MM.1S (cell line): ENCODE results near the gene NTM.

ENCODE experiments used
- DNase-seq: peaks from one replicate; pipeline ENCODE4 v3.0.0-alpha.2; 2015
- H2AFZ ChIP-seq: fragments of 300-600 bp; sonication (generic); 2 replicates; pipeline ENCODE4 v1.6.0; 2016; ENCODE audit warnings: antibody characterized with exemption, low read length
- H3F3A ChIP-seq: fragments of 300-600 bp; sonication (generic); 2 replicates; pipeline ENCODE4 v1.6.1; 2016; ENCODE audit warnings: mild to moderate bottlenecking, antibody characterized with exemption, low read length, moderate library complexity, mixed read lengths; ENCODE audit not compliant: insufficient read depth
- H3K27ac ChIP-seq: fragments of 300-600 bp; sonication (generic); 2 replicates; pipeline ENCODE4 v1.5.1; 2016; ENCODE audit warnings: mild to moderate bottlenecking, low read length
- H3K27me3 ChIP-seq: fragments of 300-600 bp; sonication (generic); replicated peaks from 2 replicates; pipeline ENCODE4 v1.6.0; 2016; ENCODE audit warnings: low read length; ENCODE audit not compliant: insufficient read depth
- H3K36me3 ChIP-seq: fragments of 300-600 bp; sonication (generic); replicated peaks from 2 replicates; pipeline ENCODE4 v1.6.1; 2016; ENCODE audit warnings: mild to moderate bottlenecking, low read length, mixed read lengths; ENCODE audit not compliant: insufficient read depth
- H3K4me1 ChIP-seq: fragments of 300-600 bp; sonication (generic); 2 replicates; pipeline ENCODE4 v1.6.1; 2016; ENCODE audit warnings: low read length, mixed read lengths
- H3K4me2 ChIP-seq: fragments of 300-600 bp; sonication (generic); 2 replicates; pipeline ENCODE4 v1.6.0; 2016; ENCODE audit warnings: low read depth, low read length
- H3K4me3 ChIP-seq: fragments of 300-600 bp; sonication (generic); 2 replicates; pipeline ENCODE4 v1.5.1; 2016; ENCODE audit warnings: low read length, mixed read lengths
- H3K79me2 ChIP-seq: fragments of 300-600 bp; sonication (generic); 2 replicates; pipeline ENCODE4 v1.6.1; 2016; ENCODE audit warnings: mixed run types, low read length, mixed read lengths
- H3K9ac ChIP-seq: fragments of 300-600 bp; sonication (generic); 2 replicates; pipeline ENCODE4 v1.6.1; 2016; ENCODE audit warnings: low read length, mixed read lengths
- H3K9me2 ChIP-seq: fragments of 300-600 bp; sonication (generic); replicated peaks from 2 replicates; pipeline ENCODE4 v1.6.1; 2016; ENCODE audit warnings: mild to moderate bottlenecking, low read length, mixed read lengths; ENCODE audit not compliant: insufficient read depth
- H3K9me3 ChIP-seq: fragments of 300-600 bp; sonication (generic); replicated peaks from 2 replicates; pipeline ENCODE4 v1.6.1; 2016; ENCODE audit warnings: mild to moderate bottlenecking, low read length, mixed read lengths; ENCODE audit not compliant: insufficient read depth
- H4K20me1 ChIP-seq: fragments of 300-600 bp; sonication (generic); 2 replicates; pipeline ENCODE4 v1.6.1; 2016; ENCODE audit warnings: mild to moderate bottlenecking, low read length, moderate library complexity, mixed read lengths; ENCODE audit not compliant: insufficient read depth
- EZH2 ChIP-seq: fragments of 300-600 bp; sonication (generic); optimal IDR thresholded peaks from 2 replicates; pipeline ENCODE3; 2017; ENCODE audit warnings: low read depth, mild to moderate bottlenecking, antibody characterized with exemption, low read length, mixed read lengths
- EZH2phosphoT487 ChIP-seq: fragments of 300-600 bp; sonication (generic); IDR thresholded peaks from 2 replicates; pipeline ENCODE4 v1.6.1; 2018; ENCODE audit warnings: antibody characterized with exemption, low read length
- TF ChIP-seq, protein P1 (sequence below): fragments of 300-600 bp; sonication (generic); IDR thresholded peaks from 2 replicates; pipeline ENCODE4 v1.5.1; 2016; ENCODE audit warnings: antibody characterized with exemption, low read length, mixed read lengths

NTM gene

DNA sequence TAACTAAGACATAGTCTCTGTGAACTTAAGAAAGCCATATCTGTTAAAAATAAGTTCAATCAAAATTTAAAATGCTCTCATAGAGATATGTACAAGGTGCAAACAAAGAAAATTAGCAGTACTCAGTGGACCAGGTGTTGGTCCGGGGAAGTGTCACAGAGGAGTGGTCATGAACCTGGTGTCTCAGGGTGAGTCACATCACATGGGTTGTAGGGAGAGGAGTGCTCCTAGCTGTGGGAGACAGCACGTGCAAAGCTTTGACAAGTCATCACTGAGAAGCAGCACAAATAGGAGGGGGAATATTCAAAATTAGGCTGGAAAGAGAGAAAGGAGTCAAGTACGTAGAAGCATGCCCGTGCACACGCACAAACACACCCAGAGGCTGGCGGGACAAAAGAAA lies 438.1 kb downstream of the NTM start:
- H3K9ac ChIP-seq = no peak overlapping the region
- no peak overlapping the region for H2AFZ ChIP-seq
- H3K79me2 ChIP-seq = no peaks in the 10 kb centered on the region
- no peaks in the 10 kb centered on the region for H4K20me1 ChIP-seq
- no peak overlapping the region for H3K27ac ChIP-seq
- H3K9me2 ChIP-seq = no peaks in the 10 kb centered on the region
- no peaks in the 10 kb centered on the region for H3K9me3 ChIP-seq
- H3K4me2 ChIP-seq = no peak overlapping the region
- H3K4me1 ChIP-seq = no peaks in the 10 kb centered on the region
- no peaks in the 10 kb centered on the region for H3K27me3 ChIP-seq
- H3F3A ChIP-seq = no peaks in the 10 kb centered on the region
- TF ChIP-seq, protein P1, sequence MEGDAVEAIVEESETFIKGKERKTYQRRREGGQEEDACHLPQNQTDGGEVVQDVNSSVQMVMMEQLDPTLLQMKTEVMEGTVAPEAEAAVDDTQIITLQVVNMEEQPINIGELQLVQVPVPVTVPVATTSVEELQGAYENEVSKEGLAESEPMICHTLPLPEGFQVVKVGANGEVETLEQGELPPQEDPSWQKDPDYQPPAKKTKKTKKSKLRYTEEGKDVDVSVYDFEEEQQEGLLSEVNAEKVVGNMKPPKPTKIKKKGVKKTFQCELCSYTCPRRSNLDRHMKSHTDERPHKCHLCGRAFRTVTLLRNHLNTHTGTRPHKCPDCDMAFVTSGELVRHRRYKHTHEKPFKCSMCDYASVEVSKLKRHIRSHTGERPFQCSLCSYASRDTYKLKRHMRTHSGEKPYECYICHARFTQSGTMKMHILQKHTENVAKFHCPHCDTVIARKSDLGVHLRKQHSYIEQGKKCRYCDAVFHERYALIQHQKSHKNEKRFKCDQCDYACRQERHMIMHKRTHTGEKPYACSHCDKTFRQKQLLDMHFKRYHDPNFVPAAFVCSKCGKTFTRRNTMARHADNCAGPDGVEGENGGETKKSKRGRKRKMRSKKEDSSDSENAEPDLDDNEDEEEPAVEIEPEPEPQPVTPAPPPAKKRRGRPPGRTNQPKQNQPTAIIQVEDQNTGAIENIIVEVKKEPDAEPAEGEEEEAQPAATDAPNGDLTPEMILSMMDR = no peak
- TF ChIP-seq EZH2phosphoT487 (no peak), EZH2 (no peak)
- no peaks in the 10 kb centered on the region for H3K36me3 ChIP-seq
- H3K4me3 ChIP-seq = no peak overlapping the region
- no peak for DNase-seq

DNA sequence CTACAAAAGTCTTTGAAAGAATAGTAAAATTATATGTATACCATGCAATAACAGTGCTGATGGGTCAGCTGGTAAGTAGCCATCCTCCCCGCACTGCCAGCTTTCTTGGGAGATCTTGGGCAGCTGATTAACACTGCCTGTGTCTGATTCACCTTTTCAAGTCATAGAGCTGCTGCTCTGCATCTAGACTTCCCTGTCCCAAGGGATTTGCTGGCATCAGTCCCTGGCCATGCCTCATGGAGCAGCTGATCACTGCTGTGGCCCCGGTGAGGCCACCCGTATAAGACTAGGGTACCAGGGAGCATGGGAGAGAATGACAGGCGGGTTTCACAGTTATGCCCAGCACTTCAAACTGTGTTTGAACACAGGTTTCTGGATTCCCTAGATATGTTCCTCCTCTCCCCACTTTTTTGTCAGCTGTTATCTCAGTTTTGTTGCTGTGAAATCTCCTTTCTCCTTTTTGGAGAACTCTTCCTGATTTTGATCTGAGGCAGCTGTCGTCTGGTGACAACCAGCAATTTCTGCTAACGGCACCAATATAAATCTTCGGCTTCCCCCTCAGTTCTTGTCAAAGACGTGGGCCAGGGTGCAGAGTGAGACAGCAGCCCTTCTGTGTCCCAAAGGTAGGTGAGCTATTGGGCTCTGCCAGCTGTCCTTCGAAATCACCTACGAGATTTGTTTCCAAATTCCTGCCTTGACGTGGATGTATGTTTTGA lies 438.9 kb downstream of the NTM start:
- Histone ChIP-seq H3K4me2 (no peak overlapping the region), H3F3A (no peaks in the 10 kb centered on the region), H3K27ac (no peak overlapping the region), H4K20me1 (no peaks in the 10 kb centered on the region), H3K27me3 (no peaks in the 10 kb centered on the region), H3K9me3 (no peaks in the 10 kb centered on the region), H3K9ac (no peak overlapping the region), H2AFZ (no peak overlapping the region), H3K36me3 (no peaks in the 10 kb centered on the region), H3K4me3 (no peak overlapping the region), H3K4me1 (no peaks in the 10 kb centered on the region), H3K9me2 (no peaks in the 10 kb centered on the region), H3K79me2 (no peaks in the 10 kb centered on the region)
- DNase-seq = no peak
- TF ChIP-seq EZH2 (no peak), EZH2phosphoT487 (no peak)
- TF ChIP-seq, protein P1 = no peak

DNA sequence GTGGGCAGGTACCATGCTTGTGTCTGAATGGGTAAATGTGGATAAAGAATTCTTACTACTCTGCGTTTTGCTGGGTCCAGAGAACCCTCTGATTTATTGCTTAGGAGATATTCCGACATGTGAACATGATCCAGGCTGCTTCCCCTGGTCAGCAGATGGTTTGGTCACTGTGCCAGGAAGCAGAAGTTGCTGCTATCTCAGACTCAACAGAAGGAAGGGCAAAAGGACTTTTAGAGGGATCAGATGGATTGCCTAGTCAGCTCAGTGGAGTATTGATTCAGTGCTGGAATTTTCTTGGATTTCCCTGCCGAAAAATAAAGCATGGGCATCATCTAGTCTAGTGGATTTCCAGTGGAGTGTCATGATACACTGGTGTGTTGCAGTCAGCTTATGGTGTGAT lies 440.1 kb downstream of the NTM start:
- Histone ChIP-seq H3K36me3 (no peaks in the 10 kb centered on the region), H3K4me2 (no peak overlapping the region), H3K27me3 (no peaks in the 10 kb centered on the region), H3K27ac (no peak overlapping the region), H3K9me3 (no peaks in the 10 kb centered on the region), H3K9me2 (no peaks in the 10 kb centered on the region), H3K4me3 (no peak overlapping the region), H3K79me2 (no peaks in the 10 kb centered on the region), H3K4me1 (no peaks in the 10 kb centered on the region), H3F3A (no peaks in the 10 kb centered on the region), H2AFZ (no peak overlapping the region), H3K9ac (no peak overlapping the region), H4K20me1 (no peaks in the 10 kb centered on the region)
- DNase-seq = no peak
- no peak for TF ChIP-seq EZH2phosphoT487
- TF ChIP-seq, protein P1 = no peak
- no peak for TF ChIP-seq EZH2
